HG03045 (cell line): Measurements from ENCODE around the gene OR2D2.
"Not testable (repeated sequence)": the region's sequence is repeated elsewhere in the genome, so short reads cannot be mapped to it uniquely, and the experiment has no call there.

ENCODE experiments used
- ATAC-seq: cut with Tn5 transposase; IDR thresholded peaks from one replicate; pipeline ENCODE4 v1.9.1; 2021; ENCODE audit warnings: mild to moderate bottlenecking, moderate library complexity; ENCODE audit not compliant: unreplicated experiment

OR2D2 gene, protein sequence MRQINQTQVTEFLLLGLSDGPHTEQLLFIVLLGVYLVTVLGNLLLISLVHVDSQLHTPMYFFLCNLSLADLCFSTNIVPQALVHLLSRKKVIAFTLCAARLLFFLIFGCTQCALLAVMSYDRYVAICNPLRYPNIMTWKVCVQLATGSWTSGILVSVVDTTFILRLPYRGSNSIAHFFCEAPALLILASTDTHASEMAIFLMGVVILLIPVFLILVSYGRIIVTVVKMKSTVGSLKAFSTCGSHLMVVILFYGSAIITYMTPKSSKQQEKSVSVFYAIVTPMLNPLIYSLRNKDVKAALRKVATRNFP

DNA sequence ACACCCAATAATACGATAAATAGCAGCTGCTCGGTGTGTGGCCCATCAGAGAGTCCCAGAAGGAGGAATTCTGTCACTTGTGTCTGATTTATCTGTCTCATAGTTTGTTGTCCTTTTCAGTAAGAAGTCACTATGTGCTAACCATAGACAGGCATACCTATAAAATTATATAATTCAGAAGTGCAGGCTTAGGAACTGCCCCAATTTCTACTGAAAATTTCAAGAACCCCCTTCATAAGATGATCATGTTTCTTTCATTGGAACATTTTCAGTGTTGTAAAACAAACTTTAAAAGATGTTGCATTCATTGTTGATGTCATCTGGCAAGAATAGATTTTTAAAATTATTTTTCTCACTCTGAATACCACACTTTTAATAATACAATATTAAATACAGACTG is at the start of gene OR2D2:
OR2D2 (minus strand) TSS at position 101 of the 400 bp plus-strand sequence; CDS start at position 101, 0 bp downstream.
- no peak for ATAC-seq

DNA sequence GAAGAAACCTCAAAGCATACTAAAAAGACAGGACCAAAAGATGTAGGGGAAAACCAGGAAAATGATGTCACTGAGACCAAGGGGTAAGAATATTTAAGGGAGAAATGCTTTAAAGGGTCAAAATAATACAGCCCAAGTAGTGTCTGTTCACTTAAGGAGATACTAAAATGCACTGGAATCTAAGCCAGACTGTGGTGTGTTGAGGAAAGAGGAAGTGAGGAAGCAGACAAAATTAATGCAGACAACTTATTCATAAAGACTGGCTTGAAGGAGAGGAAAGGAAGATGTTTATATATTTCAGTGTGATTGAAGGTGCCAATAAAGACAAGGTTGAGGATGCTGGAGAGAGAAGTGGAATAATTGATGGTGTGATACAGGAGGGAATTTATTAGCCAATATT is 49.7 kb upstream of the OR2D2 start:
- ATAC-seq = no peak

DNA sequence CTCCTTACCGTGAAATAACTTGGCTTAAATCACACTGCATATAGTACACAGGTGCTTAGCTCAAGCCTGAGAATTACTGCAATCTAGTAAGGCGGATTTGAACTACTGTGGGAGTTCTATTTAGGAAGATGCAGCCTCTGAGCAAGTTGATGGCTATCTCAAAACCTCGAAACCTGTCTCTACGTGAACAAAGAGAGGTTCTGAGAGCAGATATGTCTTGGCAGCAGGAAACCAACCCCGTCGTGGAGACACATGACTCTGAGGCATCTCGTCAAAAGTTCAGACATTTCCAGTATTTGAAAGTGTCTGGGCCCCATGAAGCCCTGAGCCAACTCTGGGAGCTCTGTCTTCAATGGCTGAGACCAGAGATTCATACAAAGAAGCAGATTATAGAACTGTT is 39.8 kb upstream of the OR2D2 start:
- ATAC-seq = no peak

DNA sequence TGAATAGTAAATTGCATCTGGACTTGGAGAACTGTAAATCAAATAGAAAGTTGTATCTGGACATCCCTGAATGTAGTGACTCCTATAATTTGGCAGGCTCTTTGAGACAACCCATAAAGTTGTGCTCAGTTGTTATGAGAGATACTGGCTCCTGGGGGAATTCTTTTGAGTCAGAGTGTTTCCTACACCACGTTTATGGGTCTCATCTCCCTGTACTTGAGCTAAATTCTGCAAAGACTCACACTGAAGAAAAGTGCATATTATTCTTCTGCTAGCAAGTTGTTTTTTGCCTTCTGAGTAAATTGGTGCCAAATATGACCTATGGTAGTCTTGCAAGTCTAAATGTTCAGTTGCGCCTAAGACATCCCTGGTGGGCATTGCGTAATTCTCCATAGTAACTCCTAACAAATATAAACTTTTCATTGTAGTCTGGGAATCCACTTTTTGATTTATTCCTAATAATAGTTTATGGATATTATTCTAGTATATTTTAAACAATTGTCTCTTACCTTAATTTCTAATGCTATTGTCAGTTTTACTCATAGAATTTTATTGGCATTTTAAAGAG is 38.9 kb upstream of the OR2D2 start:
- no peak for ATAC-seq

DNA sequence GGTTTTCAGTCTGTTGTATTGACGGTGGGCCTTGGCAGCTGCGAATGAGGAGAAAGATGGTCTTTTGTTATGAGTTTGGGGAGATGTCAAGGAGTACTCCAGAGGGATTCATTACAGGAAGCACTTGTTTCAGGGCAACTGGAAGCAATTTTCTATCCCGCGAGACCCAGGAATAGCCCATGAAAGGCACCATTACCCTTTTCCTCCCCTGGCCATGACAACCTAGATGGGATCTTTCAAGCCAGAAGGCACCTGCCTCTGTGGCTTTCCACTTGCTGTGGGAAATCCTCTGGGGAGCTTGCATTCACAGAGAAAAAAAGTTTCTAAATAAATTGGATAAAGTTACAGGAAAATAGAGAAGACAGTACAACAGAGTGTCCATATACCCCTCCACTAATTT is 36.6 kb upstream of the OR2D2 start:
- no peak for ATAC-seq

DNA sequence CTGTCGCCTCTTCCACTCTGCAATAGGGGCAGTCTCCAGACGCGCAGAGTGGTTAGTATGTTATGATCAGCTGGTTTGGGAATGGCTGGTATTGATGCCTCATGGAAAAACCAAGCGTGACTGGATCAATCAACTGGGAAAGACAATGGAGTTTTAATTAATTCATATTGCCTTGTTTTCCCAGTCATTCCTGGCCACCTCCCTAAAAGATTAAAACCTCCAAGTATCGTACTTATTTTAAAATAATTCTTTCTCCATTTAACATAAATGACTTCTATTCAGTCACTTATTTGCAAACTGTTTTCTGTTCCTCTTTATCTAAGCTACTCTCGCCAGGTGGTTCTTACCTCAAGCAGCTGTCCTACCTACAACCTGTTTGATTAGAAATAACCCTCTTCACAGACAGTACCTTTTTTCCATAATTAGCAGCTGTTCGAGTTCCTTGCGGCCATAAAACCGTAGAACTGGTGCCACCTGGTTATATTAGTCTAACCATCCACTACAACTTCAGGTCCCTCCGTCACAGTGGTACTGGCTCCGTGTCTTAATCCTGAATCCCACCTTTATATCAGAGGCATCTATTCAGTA is 34.8 kb upstream of the OR2D2 start:
- peak; percentile 57 for ATAC-seq

DNA sequence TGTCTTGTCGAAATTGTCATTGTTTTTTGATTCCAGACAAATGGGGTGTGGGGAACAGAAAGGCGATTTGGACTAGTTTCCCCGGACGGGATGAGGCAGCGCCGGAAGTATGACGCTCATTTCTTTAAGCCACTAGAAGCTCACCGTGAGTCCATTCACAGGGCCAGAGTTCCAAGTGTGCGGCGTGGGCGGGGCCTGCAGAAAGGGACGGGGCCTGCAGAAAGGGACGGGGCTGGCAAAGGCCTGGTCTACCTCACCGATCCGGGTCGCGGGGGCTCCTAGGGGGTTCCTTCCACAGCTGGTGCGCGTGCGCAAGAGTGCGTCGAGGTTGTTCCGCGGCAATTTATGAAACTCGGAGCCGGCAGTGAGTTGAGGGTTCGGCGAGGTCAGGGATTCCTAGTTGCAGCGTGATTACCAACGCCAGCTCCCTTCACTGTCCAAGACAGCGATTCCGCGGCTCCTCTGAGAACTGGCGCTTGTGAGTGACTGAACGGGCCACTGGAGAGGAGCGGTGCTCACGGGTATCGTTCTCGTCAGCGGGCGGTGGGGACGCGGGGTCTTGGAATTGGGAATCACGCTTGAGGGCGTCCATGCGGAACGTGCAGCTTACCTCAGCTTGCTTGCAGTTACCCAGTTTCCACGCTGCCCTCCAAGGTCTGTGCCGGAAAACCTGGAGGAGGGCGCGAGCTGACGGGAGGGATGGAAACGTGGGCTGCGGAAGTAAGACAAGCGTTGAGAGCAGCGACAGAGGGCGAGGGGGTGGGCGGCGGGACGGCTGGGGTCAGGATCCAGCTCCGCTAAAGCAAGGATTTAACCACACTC is 34.1 kb upstream of the OR2D2 start, which contains the start of gene ZNF215:
ZNF215 (plus strand) TSS at position 219 of the 822 bp plus-strand sequence. CDS start 5,847 bp downstream, outside the sequence.
- peak; percentile 81 for ATAC-seq

DNA sequence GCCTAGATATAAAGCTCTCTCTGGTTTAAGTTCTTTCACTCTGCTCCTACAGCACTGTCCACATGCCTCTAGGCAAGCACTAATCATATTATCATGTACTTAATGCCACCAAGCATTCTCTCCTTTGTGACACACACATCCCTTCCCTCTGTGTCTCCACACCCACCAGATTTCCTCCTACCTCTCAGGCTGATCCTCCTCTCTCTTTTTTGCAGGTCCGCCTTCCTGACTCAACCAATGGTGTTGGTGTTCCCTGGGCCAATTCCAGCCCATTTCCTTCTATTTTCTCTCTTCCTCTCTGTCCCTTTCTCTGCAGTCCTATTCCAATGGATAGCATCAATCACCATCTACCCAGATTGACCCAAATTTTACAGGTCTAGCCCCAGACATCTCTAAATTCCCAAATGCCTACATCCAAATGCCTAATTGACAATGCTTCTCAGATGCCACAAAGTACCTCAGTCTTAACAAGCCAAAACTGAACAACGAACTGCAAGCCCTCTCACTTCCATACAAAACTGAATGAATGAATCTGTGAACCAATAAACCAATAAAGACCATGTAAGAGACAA is 33.4 kb upstream of the OR2D2 start:
- no peak for ATAC-seq

DNA sequence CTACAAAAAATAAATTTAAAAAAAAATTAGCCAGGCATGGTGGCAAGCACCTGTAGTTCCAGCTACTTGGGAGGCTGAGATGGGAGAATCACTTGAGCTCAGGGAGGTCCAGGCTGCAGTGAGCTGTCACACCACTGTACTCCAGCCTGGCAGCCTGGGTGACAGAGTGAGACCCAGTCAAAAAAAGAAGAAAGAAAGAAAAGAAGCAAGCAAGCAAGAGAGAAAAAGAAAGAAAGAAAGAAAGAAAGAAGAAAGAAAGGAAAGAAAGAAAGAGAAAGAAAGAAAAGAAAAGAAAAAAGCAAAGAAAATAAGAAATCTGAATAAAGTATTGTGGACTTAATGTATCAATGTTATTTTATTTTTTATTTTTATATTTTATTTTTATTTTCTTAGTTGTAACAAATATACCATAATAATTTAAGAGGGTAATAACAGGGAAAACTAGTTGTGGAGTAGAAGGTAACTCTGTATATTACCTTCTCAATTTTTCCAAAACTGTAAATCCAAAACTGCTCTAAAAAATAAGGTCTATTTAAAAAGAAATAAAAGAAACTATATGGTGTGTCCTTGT is 32.8 kb upstream of the OR2D2 start:
- ATAC-seq = no peak

DNA sequence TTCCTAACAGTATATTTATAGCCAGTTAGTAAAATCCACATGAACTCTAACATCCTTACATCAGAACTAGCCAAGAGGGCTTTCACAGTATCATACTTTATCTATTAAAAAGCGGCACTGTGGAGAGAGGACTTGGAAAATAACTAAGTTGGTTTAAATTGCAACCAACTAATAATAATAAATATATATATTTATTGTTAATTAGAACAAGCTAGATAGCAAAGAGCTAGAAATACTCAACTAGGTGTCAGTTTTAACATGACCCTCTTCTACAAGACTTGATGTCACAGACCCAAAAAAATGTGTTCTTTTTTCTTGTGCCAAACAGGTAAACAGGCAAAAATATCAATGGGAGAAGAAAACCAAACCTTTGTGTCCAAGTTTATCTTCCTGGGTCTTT is 28.4 kb upstream of the OR2D2 start, which contains the start of gene OR2D3:
OR2D3 (plus strand) TSS at position 301 of the 400 bp plus-strand sequence; CDS start at position 301, 0 bp downstream.
- ATAC-seq = no peak

DNA sequence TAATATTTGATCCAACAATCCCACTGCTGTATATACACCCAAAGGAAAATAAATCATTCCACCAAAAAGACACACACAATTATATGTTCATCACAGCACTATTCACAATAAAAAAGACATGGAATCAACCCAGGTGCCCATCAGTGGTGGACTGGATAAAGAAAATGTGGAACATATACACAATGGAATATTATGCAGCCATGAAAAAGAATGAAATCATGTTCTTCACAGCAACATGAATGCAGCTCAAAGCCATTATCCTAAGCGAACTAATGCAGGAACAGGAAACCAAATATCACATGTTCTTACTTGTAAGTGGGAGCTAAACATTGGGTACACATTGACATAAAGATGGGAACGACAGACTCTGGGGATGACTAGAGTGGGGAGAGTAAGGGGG is 27.4 kb upstream of the OR2D2 start:
- no peak for ATAC-seq

DNA sequence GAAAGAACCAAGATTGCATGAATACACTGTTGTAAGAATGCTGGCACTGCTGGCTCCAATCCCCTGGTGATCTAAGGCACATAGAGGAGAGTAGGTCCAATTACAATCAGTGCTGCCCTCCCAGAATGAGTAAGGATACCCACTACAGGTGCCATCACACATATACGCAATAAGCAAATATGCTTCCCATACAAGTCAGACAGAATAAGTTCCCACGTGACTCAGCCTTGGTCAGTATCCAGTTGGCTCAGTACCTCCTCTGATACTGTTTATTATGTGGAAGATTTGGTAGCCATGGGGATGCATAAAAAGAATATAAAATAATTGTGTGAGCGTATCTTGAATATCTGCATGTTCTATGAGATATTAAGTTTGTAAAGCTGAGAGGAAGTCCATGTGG is 19.6 kb upstream of the OR2D2 start:
- ATAC-seq = no peak

DNA sequence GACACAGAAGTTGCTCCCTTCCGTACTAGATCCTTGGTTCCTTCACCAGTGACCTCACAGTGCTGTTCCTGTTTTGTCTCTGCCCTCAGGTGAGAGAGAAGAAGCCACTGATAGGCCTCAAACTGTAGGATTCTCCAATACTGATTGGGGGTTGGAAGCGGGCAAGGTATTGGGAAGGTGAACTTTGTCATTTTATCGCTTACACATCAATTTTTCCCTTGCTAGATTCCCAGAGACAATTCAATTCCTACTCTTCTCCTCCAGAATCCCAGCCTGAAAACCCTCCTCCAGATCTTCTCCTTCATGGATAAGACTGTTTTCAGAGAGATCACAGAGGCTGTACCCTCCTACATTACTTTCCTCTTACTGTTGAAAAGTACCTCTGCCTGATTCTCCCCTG is 19.1 kb upstream of the OR2D2 start:
- ATAC-seq = no peak

DNA sequence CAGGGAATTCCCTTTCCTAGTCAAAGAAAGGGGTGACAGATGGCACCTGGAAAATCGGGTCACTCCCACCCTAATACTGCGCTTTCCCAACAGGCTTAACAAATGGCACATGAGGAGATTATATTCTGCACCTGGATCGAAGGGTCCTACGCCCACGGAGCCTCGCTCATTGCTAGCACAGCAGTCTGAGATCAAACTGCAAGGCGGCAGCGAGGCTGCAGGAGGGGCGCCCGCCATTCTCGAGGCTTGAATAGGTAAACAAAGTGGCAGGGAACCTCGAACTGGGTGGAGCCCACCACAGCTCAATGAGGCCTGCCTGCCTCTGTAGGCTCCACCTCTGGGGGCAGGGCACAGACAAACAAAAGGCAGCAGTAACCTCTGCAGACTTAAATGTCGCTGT is 12.5 kb upstream of the OR2D2 start:
- ATAC-seq = not testable (repeated sequence)

DNA sequence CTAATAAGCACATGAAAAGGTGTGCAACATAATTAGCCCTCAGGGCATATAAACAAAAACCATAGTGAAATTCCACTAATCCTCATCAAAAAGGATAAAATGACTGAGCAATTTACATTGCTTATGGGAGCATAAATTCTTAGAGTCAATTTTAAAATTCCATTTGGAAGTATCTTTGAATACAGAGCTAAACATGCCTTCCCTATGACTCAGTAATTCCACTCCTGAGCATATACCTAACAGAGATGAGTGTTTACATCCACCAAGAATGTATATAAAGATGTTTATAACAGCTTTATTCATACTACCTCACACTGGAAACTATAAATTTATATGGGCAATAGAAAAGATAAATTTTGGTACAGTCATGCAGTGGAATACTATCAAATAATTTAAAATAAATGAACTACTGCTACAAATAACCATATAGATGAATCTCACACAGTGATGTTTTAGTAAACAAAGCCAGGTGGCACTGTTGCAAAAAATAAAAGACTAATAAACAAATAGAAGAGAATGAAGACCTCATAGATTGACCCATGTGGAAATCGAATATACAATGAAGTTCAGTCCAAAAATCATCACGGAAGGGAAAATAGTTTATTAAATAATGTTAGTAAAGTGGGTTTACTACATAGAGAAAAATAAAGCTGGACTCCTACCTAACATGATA is 8.2 kb upstream of the OR2D2 start:
- ATAC-seq = no peak

DNA sequence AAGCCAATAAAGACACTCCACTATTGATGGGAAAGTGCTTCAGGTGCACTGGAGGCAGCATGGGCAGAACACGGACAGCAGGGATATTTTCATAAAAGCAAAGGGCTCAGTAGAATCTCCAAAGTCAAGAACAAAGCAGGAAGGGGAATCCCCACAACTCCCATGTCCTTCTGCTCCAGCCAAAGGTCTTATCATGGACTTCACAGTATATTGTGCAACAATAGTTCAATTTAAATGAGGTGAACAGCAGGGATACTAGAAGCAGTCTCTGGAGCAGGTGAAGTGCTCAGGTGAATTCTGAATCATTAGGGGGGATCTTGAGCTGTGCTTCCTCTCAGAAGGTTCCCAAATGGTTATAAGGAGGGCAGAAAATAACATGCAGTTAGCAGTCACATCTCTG is 6.6 kb upstream of the OR2D2 start:
- no peak for ATAC-seq

DNA sequence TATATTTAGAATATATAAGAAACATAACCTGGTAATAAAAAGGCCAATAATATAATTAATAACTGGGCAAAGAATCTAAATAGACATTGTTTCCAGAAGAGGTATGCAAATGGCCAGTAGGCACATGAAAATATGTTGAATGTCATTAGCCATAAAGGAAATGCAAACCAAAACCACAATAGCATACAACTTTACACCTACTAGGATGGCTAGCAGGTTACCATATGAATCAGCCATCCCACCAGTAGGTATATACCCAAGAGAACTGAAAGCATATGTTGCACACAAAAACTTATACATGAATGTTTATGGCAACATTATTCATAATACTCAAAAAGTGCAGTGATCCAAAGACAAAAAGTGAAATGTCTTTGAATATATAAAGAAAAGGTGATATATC is 2.7 kb upstream of the OR2D2 start:
- peak; percentile 82 for ATAC-seq

DNA sequence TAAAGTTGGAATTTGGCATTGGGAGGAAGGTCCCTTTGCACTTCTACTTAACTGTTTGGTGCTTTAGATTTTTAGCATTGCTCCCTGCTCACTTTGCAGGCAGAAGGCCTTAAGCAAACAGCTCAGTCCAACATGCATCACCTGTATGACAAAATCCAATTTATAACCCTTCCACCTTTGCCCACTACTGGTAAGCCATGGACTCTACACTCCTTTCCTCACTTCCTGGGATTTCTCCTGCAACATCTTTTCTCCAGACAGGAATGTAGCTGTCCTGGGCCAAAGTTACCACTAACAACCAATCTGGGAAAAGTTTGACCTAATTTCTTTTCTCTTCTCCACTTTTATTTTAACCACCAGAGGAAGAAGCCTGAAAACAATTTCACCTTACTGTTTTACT is 1.8 kb upstream of the OR2D2 start:
- ATAC-seq = no peak

DNA sequence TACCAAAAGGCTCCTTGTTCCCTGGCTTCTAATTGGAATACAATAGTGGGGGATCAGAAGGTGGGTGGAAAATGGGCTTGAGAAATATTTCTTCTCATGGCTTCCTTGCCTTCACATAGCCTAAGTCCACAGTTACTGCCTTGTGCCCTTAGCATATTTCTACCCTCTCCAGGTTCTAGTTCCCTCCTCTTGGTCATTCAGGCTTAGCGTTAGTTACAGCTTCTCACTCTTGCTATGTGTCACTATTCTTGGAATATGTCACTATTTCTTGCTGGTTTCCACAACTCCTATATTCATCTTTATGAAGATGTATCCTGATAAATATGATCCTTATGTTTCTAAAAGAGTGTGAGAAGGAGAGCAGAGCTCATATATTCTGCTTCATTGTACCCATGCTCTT is 2.5 kb downstream of the OR2D2 start:
- no peak for ATAC-seq

DNA sequence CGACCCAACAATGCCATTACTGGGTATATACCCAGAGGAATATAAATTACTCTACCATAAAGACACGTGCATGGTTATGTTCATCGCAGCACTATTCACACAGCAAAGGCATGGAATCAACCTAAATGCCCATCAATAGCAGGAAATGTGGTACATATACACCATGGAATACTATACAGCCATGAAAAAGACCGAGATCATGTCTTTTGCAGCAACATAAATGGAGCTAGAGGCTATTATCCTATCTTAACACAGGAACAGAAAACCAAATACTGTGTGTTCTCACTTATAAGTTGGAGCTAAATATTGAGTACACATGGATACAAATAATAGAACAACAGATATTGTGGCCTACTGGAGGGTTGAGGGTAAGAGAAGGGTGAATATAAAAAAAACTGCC is 3.5 kb downstream of the OR2D2 start:
- ATAC-seq = no peak
